Thoracic aorta (tissue), 2 donors: ENCODE data around the gene CLTRN. TPM values are rescaled to one million over a fixed set of nuclear protein-coding genes. Genes with fewer than 3 reads are reported as not detected.

Experiments used
- ATAC-seq: fragments of 150-250 bp; one replicate; pipeline ENCODE4 v1.8.0; 2017; ENCODE audit warnings: low read depth; ENCODE audit not compliant: insufficient number of reproducible peaks, low FRiP score
- DNase-seq: peaks from one replicate; pipeline ENCODE4 v3.0.0-alpha.2; 2020; ENCODE audit warnings: low spot score
- H3K27ac ChIP-seq, 2 donors: fragments of 200-600 bp; sonication (generic); 1 replicate in 1 of 2; 2 replicates in 1 of 2; pipeline ENCODE4 v1.5.1; 2016; ENCODE audit warnings: mild to moderate bottlenecking in 2 of 2, moderate library complexity in 2 of 2
- H3K27me3 ChIP-seq: fragments of 200-600 bp; sonication (generic); replicated peaks from 2 replicates; pipeline ENCODE4 v1.6.0; 2016; ENCODE audit warnings: mild to moderate bottlenecking; ENCODE audit not compliant: insufficient read depth
- H3K36me3 ChIP-seq: fragments of 200-600 bp; sonication (generic); one replicate; pipeline ENCODE4 v1.5.1; 2016
- H3K4me1 ChIP-seq, 2 donors: fragments of 200-600 bp; sonication (generic); 1 replicate in 1 of 2; 2 replicates in 1 of 2; pipeline versions ENCODE4 v1.5.1 to v1.6.0; 2016; ENCODE audit warnings: low read depth in 2 of 2, mild to moderate bottlenecking in 1 of 2; ENCODE audit not compliant: control insufficient read depth in 1 of 2
- H3K4me3 ChIP-seq: fragments of 200-600 bp; sonication (generic); 2 replicates; pipeline ENCODE4 v1.5.1; 2016; ENCODE audit warnings: mild to moderate bottlenecking
- H3K9me3 ChIP-seq: fragments of 200-600 bp; sonication (generic); 2 replicates; pipeline ENCODE4 v1.5.1; 2016
- CTCF ChIP-seq: fragments of 200-600 bp; sonication (generic); IDR thresholded peaks from one replicate; pipeline ENCODE4 v1.5.1; 2019; ENCODE audit warnings: antibody characterized with exemption
- total RNA-seq, 2 donors: library from RNA; depleted of rRNA; stranded (reverse); fragments of >200 nt; gene quantifications; one replicate each; pipeline versions ENCODE4 v1.1.0 to v1.2.3, GENCODE V29; 2016

The CLTRN gene
- total RNA-seq, 2 donors from 2014 or later, result 0.78 TPM; not detected in 1

- no peak for TF ChIP-seq CTCF
- Histone ChIP-seq H3K27me3 (no peaks in the 10 kb centered on the region), H3K27ac (no peak overlapping the region), H3K4me1 (no peaks in the 10 kb centered on the region), H3K36me3 (no peaks in the 10 kb centered on the region), H3K9me3 (no peaks in the 10 kb centered on the region), H3K4me3 (no peak overlapping the region)
- DNase-seq (no peak), ATAC-seq (no peak)
These were observed 84.5 kb downstream of the CLTRN start for GRCh38 chrX:15579778-15580747.

Other genes starting within 250 kb of the CLTRN start
- gene PIR, start 171.5 kb downstream of the CLTRN start, total RNA-seq, result 10 to 100 TPM; 13.5 to 47.4 TPM
- gene BMX, start 164.0 kb downstream of the CLTRN start, total RNA-seq, result 10 to 100 TPM in 1 of 2 donors, 1 to 10 TPM in 1; 6.2 to 10.0 TPM
- 1 to 10 TPM in 1 of 2 donors, not detected in 1; 4.6 TPM for gene ACE2, start 63.8 kb downstream of the CLTRN start, total RNA-seq
- 10 to 100 TPM; 29.1 to 32.1 TPM for gene CA5B, start 73.5 kb upstream of the CLTRN start, total RNA-seq
- gene ZRSR2, start 125.7 kb upstream of the CLTRN start, total RNA-seq, result 1 to 10 TPM; 6.4 to 7.1 TPM
- gene AP1S2, start 190.0 kb upstream of the CLTRN start, total RNA-seq, result 100 to 1,000 TPM in 1 of 2 donors, 10 to 100 TPM in 1; 61.6 to 155 TPM